ENCODE data around the gene GAPDH. TPM values are rescaled to one million over a fixed set of nuclear protein-coding genes. Genes with fewer than 3 reads are reported as not detected.

GAPDH gene
- total RNA-seq, 1 experiment from 2014 or later: 4,276 TPM

DNA sequence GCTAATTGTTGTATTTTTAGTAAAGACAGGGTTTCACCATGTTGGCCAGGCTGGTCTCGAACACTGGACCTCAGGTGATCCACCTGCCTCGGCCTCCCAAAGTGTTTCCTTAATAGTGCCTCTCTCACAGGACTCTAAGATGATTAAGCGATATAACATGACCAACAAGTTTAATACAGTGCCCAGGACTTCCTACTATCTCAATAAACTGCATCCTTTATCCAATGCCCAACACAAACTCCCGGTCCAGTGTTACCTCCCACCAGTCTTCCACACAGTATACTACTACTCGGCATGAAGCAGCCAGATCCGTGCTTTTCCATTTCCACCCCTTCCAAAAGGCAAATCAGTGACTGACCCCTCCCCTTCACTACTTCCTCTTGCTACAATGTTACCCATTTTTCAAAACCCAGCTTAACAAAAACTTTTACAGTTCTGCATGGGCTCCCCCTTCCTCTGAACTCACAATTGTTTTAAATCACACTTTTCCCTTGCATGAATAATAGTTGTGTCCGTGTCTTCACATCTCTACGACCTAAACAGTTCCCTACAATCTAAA, 32.9 kb downstream of the GAPDH start:
- Mint-ChIP-seq H3K36me3 (peaks cover 69% of the 10 kb centered on the region), H3K9me3 (no peaks in the 10 kb centered on the region), H3K27me3 (ENCODE audit: low read depth) (no peaks in the 10 kb centered on the region), H3K4me1 (peaks cover 13% of the 10 kb centered on the region), H3K4me3 (peak overlapping the region; percentile 99), H3K27ac (peak overlapping the region; percentile 99)
- ChIA-PET POLR2A (interaction anchor here (0.9 to 1.1 kb wide), 2 partner anchors 33 to 102 kb away, joined by 3 to 5 read pairs; partner anchors contain the start of gene GAPDH), CTCF (interaction anchor here (1.8 kb wide), 1 partner anchor 30 kb away, joined by 9 read pairs; no protein-coding TSS in a partner anchor)
- no peak for TF ChIP-seq ZNF512 (CRISPR knock-in tag; IDR thresholded peaks at IDR 0.05; ENCODE audit: borderline replicate concordance)
- TF ChIP-seq ATF6 (CRISPR knock-in tag; IDR thresholded peaks at IDR 0.05): no peak
- no peak for TF ChIP-seq ZBTB21 (CRISPR knock-in tag; IDR thresholded peaks at IDR 0.05; ENCODE audit: borderline replicate concordance)
- no peak for TF ChIP-seq NR2C2 (CRISPR knock-in tag; IDR thresholded peaks at IDR 0.05)
- TF ChIP-seq ZNF121 (CRISPR knock-in tag; IDR thresholded peaks at IDR 0.05): no peak
- TF ChIP-seq, protein P1, sequence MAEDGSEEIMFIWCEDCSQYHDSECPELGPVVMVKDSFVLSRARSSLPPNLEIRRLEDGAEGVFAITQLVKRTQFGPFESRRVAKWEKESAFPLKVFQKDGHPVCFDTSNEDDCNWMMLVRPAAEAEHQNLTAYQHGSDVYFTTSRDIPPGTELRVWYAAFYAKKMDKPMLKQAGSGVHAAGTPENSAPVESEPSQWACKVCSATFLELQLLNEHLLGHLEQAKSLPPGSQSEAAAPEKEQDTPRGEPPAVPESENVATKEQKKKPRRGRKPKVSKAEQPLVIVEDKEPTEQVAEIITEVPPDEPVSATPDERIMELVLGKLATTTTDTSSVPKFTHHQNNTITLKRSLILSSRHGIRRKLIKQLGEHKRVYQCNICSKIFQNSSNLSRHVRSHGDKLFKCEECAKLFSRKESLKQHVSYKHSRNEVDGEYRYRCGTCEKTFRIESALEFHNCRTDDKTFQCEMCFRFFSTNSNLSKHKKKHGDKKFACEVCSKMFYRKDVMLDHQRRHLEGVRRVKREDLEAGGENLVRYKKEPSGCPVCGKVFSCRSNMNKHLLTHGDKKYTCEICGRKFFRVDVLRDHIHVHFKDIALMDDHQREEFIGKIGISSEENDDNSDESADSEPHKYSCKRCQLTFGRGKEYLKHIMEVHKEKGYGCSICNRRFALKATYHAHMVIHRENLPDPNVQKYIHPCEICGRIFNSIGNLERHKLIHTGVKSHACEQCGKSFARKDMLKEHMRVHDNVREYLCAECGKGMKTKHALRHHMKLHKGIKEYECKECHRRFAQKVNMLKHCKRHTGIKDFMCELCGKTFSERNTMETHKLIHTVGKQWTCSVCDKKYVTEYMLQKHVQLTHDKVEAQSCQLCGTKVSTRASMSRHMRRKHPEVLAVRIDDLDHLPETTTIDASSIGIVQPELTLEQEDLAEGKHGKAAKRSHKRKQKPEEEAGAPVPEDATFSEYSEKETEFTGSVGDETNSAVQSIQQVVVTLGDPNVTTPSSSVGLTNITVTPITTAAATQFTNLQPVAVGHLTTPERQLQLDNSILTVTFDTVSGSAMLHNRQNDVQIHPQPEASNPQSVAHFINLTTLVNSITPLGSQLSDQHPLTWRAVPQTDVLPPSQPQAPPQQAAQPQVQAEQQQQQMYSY (CRISPR knock-in tag; IDR thresholded peaks at IDR 0.05): peak; percentile 44; the same call in 1 of the 2 replicates
- DNase-seq (ENCODE audit: low spot score) (no peak), ATAC-seq (no peak)

GRCh38 chr12:6569312-6569711, 35.0 kb downstream of the GAPDH start:
- H3K36me3 Mint-ChIP-seq: peaks cover 68% of the 10 kb centered on the region
- TF ChIP-seq ARID4B (CRISPR knock-in tag; IDR thresholded peaks at IDR 0.05; ENCODE audit: borderline replicate concordance) (no peak), IRF2 (CRISPR knock-in tag; IDR thresholded peaks at IDR 0.05; ENCODE audit: borderline replicate concordance, low read depth) (no peak)
- peak overlapping the region; percentile 32; the same call in 1 of the 2 replicates for H3K27ac Mint-ChIP-seq
- peaks cover 13% of the 10 kb centered on the region for H3K4me1 Mint-ChIP-seq
- POLR2A ChIA-PET: interaction anchor here (1.2 kb wide), 1 partner anchor 40 kb away, joined by 5 read pairs; no protein-coding TSS in a partner anchor
- H3K4me3 Mint-ChIP-seq: peak overlapping the region; percentile 99
- no peaks in the 10 kb centered on the region for H3K9me3 Mint-ChIP-seq
- H3K27me3 Mint-ChIP-seq (ENCODE audit: low read depth): no peaks in the 10 kb centered on the region
- ATAC-seq (no peak), DNase-seq (ENCODE audit: low spot score) (no peak)
- CTCF ChIA-PET: interaction anchor here (1.5 to 1.8 kb wide), 2 partner anchors 14 to 32 kb away, joined by 9 to 13 read pairs; partner anchors contain the start of gene IFFO1
